ENCODE data around the gene TET2. TPM values are rescaled to one million over a fixed set of nuclear protein-coding genes. Genes with fewer than 3 reads are reported as not detected.

TET2 gene
- total and polyA plus RNA-seq, 2 of the 4 experiments (the other 2 are of a cell fraction) = 5.6 to 25.3 TPM

DNA sequence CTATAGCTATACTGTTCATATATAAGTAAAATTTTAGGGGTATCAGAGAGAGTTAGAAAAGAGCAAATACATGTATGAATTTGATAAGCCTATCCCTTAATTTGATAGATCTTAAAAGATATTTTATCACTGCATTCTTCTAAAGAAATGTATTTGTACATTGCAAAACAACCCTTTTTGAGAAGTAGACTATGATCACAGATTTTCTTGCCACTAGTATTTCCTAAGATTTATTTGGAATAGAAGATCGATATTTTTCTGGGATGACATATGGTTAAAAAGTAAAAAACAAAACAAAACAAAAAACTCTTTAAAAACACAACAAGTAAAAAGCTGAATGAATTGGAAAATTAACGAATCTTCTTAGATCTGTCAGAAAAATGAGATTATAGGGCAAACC, 27.4 kb downstream of the TET2 start:
- POLR2A ChIA-PET (ENCODE audit: unreplicated experiment) = no interaction called here
- H3K23ac ChIP-seq (ENCODE audit: low read depth, low read length) = no peak overlapping the region
- H2BK5ac ChIP-seq (ENCODE audit: low read depth, low read length, poor library complexity, severe bottlenecking) = no peak overlapping the region
- in situ Hi-C loops (cut with MboI; ENCODE audit: low sequenced_read_pairs) = no loop called here
- H3K36me3 ChIP-seq (ENCODE audit: control insufficient read depth, insufficient read depth, low read length) = no peaks in the 10 kb centered on the region
- no peak overlapping the region for H3K4me3 ChIP-seq (ENCODE audit: insufficient read depth, low read depth, low read length)
- no peak overlapping the region for H2BK120ac ChIP-seq (ENCODE audit: low read depth, low read length)
- no peak overlapping the region for H4K8ac ChIP-seq (ENCODE audit: low read depth in 2 of 2, low read length in 2 of 2)
- H3K9ac ChIP-seq (ENCODE audit: low read depth, low read length) = no peak overlapping the region
- dilution Hi-C loops (cut with HindIII; ENCODE audit: low sequenced_read_pairs, unreplicated experiment) = no loop called here
- H2AFZ ChIP-seq (replicated peaks; ENCODE audit: low read length, poor library complexity) = no peak overlapping the region
- H2BK15ac ChIP-seq (ENCODE audit: low read depth, low read length) = no peak overlapping the region
- peaks cover 8% of the 10 kb centered on the region; the same call in 1 of the 2 replicates for H4K20me1 ChIP-seq (ENCODE audit: insufficient read depth, low read length)
- H3K79me1 ChIP-seq (ENCODE audit: low read depth in 1 of 2, low read length in 2 of 2) = peaks cover 20 to 29% of the 10 kb centered on the region in 2 experiments
- no peak overlapping the region for H2AK5ac ChIP-seq (ENCODE audit: low read depth, low read length)
- H3K4ac ChIP-seq (ENCODE audit: low read depth, low read length) = no peak overlapping the region
- no peaks in the 10 kb centered on the region for H3K27me3 ChIP-seq (ENCODE audit: control insufficient read depth, insufficient read depth, low read length)
- no CpG with 5 or more reads among the region's 2 CpGs for WGBS, 2 experiments (ENCODE audit: extremely low coverage in 2 of 2, insufficient read length in 1 of 2)
- CTCF ChIA-PET = no interaction called here
- H3K4me1 ChIP-seq (ENCODE audit: control insufficient read depth, insufficient read depth, low read length) = no peaks in the 10 kb centered on the region
- no peak overlapping the region for H3K56ac ChIP-seq (ENCODE audit: extremely low read depth, insufficient read depth, low read length)
- no peak overlapping the region for H2BK20ac ChIP-seq (ENCODE audit: low read depth, low read length)
- no peak overlapping the region for H3K14ac ChIP-seq (replicated peaks; ENCODE audit: low read depth, low read length)
- intact Hi-C loops (cut with micrococcal nuclease) = no loop called here
- H4K5ac ChIP-seq (ENCODE audit: low read depth, low read length) = no peak overlapping the region
- no TSS peak for BruUV-seq (replicated peaks)
- no peak overlapping the region for H4K91ac ChIP-seq (ENCODE audit: insufficient read depth, low read depth, low read length)
- no peak for DNase-seq
- no peak for TF ChIP-seq SMC3 (IDR thresholded peaks at IDR 0.05; ENCODE audit: low read depth, low read length)
- TF ChIP-seq, protein P1, sequence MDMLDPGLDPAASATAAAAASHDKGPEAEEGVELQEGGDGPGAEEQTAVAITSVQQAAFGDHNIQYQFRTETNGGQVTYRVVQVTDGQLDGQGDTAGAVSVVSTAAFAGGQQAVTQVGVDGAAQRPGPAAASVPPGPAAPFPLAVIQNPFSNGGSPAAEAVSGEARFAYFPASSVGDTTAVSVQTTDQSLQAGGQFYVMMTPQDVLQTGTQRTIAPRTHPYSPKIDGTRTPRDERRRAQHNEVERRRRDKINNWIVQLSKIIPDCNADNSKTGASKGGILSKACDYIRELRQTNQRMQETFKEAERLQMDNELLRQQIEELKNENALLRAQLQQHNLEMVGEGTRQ (IDR thresholded peaks at IDR 0.05; ENCODE audit: low read depth, low read length) = no peak
- TF ChIP-seq MAZ (IDR thresholded peaks at IDR 0.05; ENCODE audit: borderline replicate concordance, low read depth, low read length) = no peak
- no peak for TF ChIP-seq POLR2A (IDR thresholded peaks at IDR 0.05; ENCODE audit: low read depth, low read length)
- no peak for TF ChIP-seq CEBPB (IDR thresholded peaks at IDR 0.05; ENCODE audit: low read depth, low read length)
- TF ChIP-seq CHD1 (IDR thresholded peaks at IDR 0.05; ENCODE audit: low read depth, low read length) = no peak
- TF ChIP-seq RFX5 (IDR thresholded peaks at IDR 0.05; ENCODE audit: low read depth, low read length) = no peak
- no peak for TF ChIP-seq RCOR1 (IDR thresholded peaks at IDR 0.05; ENCODE audit: insufficient replicate concordance, low read length)
- TF ChIP-seq, protein P2, sequence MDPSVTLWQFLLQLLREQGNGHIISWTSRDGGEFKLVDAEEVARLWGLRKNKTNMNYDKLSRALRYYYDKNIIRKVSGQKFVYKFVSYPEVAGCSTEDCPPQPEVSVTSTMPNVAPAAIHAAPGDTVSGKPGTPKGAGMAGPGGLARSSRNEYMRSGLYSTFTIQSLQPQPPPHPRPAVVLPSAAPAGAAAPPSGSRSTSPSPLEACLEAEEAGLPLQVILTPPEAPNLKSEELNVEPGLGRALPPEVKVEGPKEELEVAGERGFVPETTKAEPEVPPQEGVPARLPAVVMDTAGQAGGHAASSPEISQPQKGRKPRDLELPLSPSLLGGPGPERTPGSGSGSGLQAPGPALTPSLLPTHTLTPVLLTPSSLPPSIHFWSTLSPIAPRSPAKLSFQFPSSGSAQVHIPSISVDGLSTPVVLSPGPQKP (IDR thresholded peaks at IDR 0.05; ENCODE audit: borderline replicate concordance, low read depth, low read length) = no peak
- TF ChIP-seq MXI1 (IDR thresholded peaks at IDR 0.05; ENCODE audit: borderline replicate concordance, low read depth, low read length) = no peak
- TF ChIP-seq NFE2L2 (IDR thresholded peaks at IDR 0.05; ENCODE audit: low read depth, low read length) = no peak
- TF ChIP-seq, protein P3, sequence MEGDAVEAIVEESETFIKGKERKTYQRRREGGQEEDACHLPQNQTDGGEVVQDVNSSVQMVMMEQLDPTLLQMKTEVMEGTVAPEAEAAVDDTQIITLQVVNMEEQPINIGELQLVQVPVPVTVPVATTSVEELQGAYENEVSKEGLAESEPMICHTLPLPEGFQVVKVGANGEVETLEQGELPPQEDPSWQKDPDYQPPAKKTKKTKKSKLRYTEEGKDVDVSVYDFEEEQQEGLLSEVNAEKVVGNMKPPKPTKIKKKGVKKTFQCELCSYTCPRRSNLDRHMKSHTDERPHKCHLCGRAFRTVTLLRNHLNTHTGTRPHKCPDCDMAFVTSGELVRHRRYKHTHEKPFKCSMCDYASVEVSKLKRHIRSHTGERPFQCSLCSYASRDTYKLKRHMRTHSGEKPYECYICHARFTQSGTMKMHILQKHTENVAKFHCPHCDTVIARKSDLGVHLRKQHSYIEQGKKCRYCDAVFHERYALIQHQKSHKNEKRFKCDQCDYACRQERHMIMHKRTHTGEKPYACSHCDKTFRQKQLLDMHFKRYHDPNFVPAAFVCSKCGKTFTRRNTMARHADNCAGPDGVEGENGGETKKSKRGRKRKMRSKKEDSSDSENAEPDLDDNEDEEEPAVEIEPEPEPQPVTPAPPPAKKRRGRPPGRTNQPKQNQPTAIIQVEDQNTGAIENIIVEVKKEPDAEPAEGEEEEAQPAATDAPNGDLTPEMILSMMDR (conservative IDR thresholded peaks at IDR 0.05; ENCODE audit: low read depth, low read length) = no peak
- TF ChIP-seq MAFK (IDR thresholded peaks at IDR 0.05; ENCODE audit: low read depth, low read length) = no peak
- TF ChIP-seq FOS (IDR thresholded peaks at IDR 0.05; ENCODE audit: low read depth, low read length) = no peak
- TF ChIP-seq RAD21 (IDR thresholded peaks at IDR 0.05; ENCODE audit: low read length) = no peak
- TF ChIP-seq BHLHE40 (IDR thresholded peaks at IDR 0.05; ENCODE audit: low read depth, low read length) = no peak
- no peak overlapping the region for H2AK9ac ChIP-seq (replicated peaks; ENCODE audit: low read depth, low read length, poor library complexity)
- H3K9me1 ChIP-seq (ENCODE audit: insufficient read depth, low read length) = no peaks in the 10 kb centered on the region; the same call in 1 of the 2 replicates
- ATAC-seq (ENCODE audit: low read depth) = no peak
- no peak overlapping the region for H3K4me2 ChIP-seq (ENCODE audit: low read depth, low read length)
- H3K18ac ChIP-seq (ENCODE audit: low read depth, low read length) = no peak overlapping the region
- H3K9me3 ChIP-seq (ENCODE audit: control insufficient read depth, insufficient read depth, low read length) = no peaks in the 10 kb centered on the region
- H3K27ac ChIP-seq (ENCODE audit: insufficient read depth, low read length) = no peak overlapping the region
